Testis (tissue), 2 donors: ENCODE data around the gene ARHGEF7.

ENCODE experiments used
- POLR2A ChIP-seq: fragments of 450-650 bp; IDR thresholded peaks from one replicate; pipeline ENCODE4 v1.6.1; 2017; ENCODE audit warnings: antibody characterized with exemption, mild to moderate bottlenecking, moderate library complexity
- TF ChIP-seq, protein P1 (sequence below), 3 experiments: fragments of 450-650 bp in 2 of 3; fragments of 200-600 bp in 1 of 3; sonication (generic) in 1 of 3; IDR thresholded peaks; one replicate each; pipeline ENCODE4 v1.5.1; 2016 to 2019; ENCODE audit warnings: antibody characterized with exemption in 3 of 3, mild to moderate bottlenecking in 2 of 3, moderate library complexity in 1 of 3

DNA sequence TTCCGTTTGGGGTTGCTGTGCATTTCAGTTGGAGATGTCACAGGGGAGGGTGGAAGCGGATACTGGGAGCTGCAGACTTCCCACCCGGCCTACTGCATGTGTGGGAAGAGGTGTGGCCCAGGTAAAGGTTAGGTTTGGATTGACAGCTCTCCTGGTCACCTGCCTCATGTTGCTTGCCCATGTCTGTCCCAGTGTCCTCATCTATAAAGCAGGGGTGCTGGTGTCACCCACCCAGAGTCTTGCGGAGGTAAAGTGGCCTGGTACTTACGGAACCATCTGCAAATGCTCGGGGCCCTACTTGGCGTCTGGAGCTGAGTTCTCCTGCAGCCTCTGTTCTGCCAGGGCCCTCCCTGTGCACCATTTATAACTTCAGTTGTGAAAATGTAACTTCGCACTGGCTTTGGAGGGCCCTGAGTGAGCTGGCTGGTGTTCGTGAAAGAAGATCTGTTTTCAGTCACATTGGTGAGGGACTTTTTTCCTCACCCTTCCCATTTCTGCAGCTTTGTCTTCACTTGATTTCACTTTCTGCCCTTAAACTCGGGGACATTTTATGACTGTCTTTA, 140.2 kb downstream of the ARHGEF7 start:
- TF ChIP-seq, protein P1, sequence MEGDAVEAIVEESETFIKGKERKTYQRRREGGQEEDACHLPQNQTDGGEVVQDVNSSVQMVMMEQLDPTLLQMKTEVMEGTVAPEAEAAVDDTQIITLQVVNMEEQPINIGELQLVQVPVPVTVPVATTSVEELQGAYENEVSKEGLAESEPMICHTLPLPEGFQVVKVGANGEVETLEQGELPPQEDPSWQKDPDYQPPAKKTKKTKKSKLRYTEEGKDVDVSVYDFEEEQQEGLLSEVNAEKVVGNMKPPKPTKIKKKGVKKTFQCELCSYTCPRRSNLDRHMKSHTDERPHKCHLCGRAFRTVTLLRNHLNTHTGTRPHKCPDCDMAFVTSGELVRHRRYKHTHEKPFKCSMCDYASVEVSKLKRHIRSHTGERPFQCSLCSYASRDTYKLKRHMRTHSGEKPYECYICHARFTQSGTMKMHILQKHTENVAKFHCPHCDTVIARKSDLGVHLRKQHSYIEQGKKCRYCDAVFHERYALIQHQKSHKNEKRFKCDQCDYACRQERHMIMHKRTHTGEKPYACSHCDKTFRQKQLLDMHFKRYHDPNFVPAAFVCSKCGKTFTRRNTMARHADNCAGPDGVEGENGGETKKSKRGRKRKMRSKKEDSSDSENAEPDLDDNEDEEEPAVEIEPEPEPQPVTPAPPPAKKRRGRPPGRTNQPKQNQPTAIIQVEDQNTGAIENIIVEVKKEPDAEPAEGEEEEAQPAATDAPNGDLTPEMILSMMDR (IDR thresholded peaks at IDR 0.05): no peak
- TF ChIP-seq POLR2A: no peak
